ENCODE results near the gene CNTNAP2.

CNTNAP2 gene

DNA sequence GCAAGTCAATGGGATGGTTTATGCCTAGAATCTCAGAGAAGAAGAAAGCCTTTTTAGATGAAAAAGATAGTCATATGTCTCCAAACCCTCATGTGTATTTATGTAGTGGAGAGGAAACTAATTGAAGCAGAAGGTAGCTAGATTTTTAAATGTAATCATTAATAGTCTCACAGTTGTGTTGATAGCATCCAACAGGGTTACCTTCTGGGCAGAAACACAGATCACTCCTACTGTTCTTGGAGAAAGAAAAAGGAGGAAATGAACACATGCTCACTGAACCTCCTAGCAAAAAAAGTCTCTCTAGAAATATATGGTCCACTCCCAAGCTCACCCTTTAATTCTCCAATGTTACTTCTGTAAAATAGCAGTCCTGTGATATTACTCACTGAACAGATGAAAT lies 1696.7 kb downstream of the CNTNAP2 start:
- DNase-seq: no peak

DNA sequence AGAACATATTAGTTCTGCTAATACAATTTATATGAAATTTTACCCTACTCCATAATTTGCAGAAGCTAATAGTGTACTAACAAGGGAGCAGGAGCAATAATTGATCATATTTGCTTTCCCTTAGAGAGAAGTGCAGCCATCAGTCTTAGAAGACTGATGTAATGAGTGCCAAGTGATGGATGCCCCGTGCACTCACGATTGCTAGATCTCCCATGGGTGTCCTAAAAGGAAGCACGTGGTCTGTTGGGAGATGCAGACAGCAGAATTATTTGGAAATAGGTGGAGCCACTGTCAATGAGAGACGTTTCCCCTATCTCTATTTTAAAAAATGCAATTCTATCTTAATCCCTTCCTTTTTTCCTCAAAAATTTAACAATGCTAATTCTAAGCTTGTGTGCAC lies 1701.7 kb downstream of the CNTNAP2 start:
- no peak for DNase-seq

DNA sequence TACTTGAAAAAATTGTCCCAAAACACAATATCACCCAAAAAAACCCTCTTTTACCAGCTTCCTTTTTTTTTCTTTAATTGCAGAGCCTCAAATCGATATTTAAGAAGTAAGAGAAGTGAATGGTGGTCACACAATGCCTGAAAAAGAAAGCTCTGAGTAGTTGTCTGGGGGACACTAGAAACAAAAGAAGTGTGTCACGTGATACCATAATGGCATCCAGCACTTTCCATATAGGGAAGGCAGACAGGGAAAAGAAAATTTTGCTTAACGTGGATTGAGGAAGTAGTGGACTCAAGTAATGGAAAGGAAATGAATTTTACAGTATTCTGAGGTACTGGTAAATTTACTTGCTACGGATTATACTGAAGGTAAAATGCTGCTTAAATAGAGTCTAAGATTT lies 1708.1 kb downstream of the CNTNAP2 start:
- DNase-seq: peak in 1 of 2 experiments; percentile 11

DNA sequence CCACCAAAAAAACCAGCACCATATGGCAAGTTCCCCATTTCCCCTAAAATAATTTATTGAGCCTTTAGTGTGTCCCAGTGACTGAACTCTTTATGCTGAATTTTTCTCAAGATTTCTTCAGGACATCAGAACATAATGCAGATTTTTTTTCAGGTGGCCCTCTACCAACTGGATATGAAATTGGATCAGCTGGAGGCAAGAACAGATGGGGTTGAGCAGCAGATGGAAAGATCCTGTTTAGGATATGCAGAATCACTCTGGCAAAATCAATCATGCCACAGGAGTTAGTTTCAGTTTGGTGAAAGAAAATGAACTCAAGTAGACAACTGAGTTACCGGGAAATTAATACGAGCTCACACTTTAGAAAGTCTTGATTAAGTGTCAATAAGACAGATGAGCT lies 1712.4 kb downstream of the CNTNAP2 start:
- DNase-seq: no peak

DNA sequence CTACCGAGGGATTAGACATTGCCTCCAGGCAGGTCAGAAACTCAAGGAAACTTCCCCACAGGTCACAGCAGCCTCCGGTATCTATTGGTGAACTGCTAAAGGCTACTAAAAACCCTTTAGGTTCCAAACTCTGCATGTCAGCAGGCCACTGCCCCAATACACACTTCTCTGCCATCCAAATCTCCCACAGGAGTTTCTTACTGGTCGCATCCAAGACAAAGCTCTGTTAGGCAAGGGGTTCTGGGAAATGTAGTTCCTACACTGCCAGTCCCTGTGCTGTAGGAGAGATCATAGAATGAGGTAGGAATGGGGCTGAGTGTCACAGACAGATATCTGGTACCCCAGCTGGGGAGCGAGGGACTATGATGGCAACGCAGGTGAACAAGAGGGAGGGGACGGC lies 1717.0 kb downstream of the CNTNAP2 start:
- no peak for DNase-seq

DNA sequence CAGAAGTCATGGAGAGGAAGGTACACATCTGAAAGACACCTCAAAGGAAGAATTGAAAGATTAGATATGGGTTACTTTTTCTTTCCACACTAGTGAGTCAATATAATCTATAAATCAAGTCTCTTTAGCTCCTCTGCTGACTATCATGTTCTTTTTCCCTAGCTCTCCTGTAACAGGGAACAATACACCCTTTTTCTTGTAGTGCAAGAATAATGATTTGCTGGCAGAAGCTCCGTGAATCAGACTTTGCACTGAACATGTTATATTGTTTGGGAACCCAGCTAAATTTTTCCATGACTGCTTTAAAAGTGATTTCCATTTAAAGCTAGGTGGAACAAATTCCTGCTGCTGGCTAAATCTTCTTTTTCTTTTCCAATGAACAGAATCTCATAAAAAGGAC lies 1717.4 kb downstream of the CNTNAP2 start:
- no peak for DNase-seq

DNA sequence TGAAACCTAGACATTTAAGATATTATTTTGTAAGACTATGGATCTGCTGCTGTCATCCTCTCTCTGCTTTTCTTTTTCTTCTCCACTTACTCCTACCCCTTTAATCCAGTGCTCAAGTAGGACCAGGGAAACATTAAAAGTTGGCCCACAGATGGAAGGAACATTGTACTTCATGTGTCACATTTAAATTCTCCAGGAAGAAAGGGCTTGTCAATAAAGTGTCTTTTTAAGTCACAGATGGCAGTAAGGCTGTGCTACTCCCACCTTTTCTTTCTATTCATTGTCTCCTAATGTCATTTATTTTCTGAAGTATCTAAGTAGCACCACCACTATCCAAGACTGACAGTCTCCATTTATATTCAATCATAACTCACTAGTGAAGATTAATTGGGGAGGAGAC lies 1736.2 kb downstream of the CNTNAP2 start:
- no peak for DNase-seq

DNA sequence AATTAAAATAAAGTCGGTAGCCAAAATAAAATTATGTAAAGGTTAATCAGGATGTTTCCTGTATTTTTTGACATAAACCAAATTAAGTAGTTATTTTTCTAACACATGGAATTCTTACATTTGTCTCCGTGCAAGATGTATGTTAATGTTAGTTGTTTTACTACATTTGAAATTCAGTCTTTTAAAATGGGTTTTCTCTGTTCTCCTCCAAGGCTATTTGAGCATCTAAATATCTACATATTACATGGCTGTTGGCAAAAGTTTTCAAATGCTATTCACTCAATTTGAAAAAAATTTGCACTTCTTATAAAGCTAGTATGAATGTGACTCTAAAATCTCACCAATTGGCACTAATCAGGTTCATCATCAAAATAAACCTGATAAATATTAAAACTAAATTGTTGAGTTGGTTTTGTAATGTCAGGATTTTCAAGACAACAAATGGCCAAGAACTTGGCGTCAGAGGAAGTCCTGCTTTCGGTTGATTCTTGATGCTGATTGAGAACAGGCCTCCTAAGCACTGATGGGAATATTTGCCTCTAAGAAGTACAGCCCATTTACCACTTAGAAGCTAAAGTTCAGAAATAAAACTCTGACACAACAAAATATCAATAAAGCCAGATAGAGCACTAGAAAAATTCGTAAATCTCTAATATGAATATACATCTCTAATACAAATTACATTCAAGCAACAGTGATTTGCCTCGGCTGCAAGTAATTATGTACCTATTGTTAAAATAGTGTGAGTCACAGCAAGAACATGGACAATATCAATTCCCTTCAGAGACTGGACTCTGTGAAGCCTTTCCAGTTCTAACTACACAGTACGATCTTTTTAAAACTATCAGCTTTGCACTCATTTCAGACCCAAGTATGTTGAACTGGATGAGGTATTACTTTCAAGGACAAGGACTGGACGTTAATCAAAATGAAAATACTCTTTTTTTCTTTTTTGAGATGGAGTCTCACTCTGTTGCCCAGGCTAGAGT lies 1740.8 kb downstream of the CNTNAP2 start:
- no peak for DNase-seq

DNA sequence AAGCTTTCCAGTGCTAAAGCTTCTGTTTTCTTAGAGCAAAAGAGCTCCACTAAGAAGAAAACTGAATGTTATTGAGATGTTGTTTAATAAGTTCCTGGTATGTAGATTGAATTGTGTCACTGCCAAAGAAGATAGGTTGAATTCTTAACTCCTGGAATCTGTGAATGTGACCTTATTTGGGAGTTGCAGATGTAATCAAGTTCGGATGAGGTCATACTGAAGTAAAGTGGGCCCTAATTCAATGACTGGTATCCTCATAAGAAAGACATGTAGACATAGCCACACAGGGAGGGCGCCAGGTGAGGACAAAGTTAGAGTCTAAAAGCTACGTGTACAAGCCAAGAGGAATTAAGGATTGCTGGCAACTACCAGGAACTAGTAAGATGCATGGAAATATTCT lies 1741.8 kb downstream of the CNTNAP2 start:
- DNase-seq: no peak

DNA sequence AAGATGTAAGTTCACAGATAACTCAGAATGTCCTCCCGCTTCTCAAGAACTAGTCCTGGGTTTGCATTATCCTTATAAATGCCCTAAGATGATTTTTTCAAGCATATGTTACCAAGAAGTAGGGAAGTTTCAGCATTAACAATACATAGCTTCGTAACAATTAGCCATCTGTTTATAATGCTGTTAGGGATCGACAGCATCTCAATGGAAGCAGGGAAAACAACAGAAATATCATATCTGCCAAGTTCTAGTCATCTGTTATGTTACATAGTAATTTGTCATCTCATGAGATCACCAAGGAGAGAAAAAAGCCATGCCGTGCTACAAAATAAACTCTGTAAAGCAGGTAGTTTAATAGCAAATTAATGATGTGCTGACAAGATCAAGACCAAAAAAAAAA lies 1742.4 kb downstream of the CNTNAP2 start:
- no peak for DNase-seq

DNA sequence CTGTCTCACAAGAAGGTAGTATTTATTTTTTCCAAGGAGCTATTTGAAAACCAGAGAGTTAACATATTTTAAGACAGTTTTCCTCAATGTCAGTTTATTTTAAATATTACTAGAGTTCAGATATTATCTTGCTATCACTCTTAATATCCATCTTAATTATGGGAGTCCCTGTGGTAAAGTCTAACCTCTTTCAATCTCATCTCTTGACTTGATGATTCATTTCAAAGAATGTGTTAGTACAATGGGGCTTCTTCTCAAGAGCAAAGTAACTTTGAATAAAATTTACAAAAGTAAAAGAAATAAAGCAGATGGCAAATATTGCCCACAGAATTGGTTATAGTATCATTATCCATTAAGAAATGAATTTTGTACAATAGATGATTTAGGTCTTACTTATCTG lies 1742.9 kb downstream of the CNTNAP2 start:
- DNase-seq: no peak

DNA sequence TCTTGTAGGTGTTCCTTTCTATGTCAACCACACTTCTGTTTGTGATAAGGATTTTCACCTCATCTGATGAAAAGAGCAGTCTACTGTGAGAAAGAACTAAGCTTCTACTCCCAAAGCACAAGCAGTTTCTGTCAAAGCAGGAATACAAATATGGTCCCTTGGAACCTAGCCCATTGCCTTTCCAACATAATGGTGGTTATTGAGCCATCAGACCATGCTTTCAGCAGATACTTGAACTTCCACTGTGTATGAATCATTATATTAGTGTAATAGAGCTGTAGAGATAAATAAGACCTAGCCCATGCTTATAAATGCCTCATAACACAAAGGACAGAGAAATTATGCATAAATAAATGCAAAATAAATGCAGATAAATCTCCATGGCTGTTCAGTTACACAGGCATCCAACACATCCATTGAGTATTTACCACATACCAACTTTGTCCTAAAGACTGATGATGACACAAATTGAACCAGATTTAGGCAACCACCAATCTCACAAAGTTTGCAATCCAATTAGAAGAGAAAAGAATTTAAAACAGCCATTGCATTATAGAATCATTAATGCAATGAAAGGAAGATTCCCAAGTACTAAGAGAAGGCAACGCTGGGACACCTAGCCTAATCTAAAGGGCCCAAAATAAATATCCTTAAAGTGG lies 1744.6 kb downstream of the CNTNAP2 start:
- no peak for DNase-seq

DNA sequence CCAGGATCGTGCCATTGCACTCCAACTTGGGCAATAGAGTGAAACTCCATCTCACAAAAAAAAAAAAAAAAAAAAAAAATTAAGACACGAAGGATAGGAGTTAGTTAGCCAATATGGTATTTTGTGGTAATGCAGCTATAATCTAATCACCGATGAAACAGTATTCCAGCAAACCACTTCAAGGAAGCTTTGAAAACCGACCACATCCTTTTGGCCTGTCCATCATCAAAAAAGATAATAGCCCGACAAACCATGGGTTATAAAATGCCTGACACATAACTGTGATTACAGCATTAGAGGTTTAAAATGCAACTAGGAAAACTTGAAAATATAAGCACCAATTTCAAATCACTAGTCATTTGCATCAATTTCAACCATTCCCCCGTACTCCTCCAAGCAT lies 1745.3 kb downstream of the CNTNAP2 start:
- no peak for DNase-seq

DNA sequence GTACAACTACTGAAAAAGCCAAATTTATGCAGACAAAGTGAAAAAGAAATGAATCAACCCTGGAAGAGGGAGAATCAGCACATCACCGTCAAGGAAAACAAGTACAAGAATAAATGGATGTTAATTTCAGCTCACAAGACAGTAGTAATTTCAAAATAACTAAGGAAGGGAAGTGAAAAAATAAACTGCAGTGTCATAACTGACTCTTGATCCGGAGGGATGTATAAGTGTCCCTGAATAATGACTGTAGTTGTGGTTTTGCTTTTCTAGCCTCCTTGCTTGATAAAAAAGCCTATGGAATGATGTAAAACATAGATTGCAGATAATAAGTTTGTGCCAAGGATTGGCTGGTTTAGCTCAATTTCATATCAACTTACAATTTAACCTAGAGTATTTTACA lies 1752.9 kb downstream of the CNTNAP2 start:
- DNase-seq: no peak

DNA sequence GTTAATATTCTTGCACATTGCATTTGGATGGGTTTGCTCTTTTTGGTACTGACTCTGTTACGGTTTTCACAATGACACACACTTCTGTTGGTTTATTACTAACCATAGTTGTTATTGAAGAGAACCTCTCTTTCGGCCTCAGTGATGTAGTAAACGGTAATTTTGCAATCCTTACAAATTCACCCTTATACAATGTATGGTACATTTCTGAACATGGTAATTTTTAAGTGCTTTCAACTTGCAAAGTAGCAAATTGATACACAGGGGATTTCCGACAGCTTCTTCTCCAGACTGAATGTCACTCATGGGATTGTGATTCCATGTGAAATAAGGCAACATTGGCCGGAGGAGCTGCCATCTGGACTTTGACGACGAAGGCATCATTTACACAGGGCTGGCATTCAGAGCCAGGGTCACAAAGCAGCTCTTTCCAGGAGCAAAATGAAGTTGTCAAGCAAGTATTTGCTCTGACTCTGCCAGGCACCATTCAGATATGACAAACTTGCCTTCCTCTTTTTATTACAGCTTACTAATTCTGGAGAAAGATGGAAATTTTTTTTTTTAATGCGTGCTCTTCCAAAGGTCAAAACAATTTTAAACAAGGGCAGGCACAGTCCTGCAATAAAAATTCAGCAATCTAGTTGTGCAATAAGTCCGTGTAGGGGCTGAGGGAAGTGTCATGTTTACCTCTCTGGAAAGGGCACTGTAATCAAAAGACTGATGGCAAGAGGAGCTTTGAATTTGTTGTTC lies 1762.5 kb downstream of the CNTNAP2 start:
- DNase-seq: no peak

DNA sequence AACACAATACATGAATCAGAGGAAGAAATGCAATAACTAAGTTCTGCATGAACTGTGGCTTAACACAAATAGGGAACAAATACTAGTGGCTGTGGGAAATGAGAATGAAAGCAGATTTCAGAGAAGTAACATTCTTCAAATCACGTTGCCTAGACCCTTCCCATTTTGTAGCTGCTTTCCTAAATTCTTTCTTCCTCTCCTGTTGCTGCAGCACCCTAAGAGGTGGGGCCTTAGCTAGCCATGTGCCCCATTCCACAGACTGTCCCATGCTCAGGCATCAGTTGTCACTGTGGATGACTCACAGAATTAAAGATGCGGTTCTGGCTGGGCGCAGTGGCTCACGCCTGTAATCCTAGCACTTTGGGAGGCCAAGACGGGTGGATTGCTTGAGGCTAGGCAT lies 1769.3 kb downstream of the CNTNAP2 start:
- DNase-seq: no peak

DNA sequence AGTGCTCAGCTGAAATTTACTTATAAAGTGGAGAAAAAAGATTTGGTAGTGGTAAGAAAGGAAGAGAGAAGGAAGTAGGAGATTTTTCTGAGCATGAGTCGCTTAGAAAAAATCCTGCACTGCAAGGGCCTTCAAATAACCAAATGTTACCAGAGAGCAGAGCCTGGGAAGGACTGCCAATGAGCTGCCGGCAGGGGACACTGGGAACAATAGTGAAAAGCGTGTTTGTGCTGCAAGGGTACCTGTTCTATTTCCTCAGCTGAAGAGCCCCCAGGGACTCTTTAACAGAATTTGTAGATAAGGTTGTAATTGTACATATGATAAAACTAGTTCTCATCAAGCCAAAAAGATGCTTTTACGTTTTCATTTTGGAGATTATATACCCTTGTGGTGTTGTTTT lies 1777.7 kb downstream of the CNTNAP2 start:
- DNase-seq: no peak

DNA sequence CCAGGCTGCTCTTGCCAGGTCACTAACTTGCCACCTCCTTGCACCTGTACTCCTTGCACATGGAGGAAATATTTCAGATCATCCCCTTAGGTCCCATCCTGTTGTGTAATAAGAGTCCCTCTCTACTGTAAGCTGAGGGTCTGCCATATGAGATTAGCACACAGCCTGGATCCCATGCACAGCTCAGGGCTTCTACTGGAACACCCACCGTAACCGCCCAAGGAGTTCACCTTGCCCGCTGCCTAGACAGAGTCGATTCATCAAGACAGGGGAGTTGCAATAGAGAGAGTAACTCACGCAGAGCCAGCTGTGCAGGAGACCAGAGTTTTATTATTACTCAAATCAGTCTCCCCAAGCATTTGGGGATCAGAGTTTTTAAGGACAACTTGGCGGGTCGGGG lies 1779.5 kb downstream of the CNTNAP2 start:
- no peak for DNase-seq

DNA sequence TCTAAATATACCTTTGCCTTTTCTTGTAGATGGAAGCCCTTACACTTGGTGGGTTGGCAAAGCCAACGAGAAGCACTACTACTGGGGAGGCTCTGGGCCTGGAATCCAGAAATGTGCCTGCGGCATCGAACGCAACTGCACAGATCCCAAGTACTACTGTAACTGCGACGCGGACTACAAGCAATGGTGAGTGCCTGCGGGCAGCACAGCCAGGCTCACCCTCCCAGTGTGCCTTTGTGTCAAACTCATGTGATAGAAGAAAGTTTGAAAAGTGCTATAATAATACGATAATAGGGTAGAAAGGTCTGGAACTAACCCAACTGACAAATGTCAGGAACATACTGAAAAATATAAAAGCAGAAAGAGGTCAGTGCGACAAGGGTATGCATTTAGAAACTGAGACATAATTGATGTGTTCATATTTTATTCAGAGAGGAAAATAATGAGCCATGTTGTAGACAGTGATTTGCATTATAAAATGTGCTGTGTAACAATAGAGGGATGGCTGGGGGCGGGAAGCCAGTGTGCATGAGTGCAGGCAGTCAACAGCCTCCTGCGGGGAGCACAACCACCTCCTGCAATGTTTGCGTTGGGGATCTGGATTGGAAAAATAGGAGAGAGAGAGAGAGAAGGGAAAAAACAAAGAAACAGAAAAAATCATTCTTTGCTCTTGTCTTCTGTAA lies 1787.1 kb downstream of the CNTNAP2 start:
- DNase-seq: no peak

DNA sequence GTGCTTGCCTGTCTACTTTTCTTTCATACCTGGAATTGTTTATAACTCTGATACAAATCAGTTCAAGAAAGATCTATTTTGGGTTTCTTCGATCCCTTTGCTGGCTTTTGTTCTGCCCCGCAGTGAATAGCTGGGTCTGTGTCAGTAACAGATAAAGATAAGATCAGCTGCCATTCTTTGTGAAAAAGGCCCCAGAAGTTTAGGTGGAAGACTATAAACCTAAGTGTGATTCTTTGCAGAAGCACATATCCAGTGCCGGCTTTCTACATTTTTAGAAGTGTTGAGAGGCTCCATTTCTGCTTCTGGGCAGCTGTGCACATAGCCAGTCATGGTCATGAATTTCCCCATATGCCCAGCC lies 1787.6 kb downstream of the CNTNAP2 start:
- DNase-seq: no peak

DNA sequence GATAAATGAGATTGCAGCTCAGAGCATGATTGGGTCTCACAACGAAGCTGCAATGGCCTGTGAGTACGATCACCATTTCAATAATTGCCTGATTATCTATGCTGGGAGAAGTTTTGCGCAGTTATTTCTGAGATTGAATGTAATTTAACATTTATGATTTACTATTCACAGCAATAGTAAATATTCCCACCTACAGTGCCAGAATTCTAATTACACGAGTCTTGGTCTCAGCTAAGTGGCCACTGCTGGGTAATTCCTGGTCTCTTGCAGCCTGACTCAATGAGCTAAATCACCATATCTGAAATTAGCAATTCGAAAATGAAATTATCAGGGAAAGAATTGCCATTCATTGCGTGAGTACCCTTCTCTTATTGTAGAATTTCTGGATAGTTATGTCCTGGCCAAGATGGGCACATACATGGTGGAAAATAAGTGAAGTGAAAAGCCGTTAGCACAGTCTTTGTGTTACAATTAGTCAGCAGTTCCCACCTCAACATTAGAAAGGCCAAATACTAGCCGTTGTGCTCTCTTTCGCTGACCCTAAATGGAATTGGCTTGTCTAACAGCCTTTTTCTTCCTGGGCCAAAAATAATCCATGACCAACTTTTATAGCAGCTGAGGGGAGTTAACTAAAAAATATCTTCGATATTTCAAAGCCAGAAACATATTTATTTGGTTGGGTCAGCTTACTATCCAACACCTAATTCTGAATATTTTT lies 1793.0 kb downstream of the CNTNAP2 start:
- DNase-seq: no peak

DNA sequence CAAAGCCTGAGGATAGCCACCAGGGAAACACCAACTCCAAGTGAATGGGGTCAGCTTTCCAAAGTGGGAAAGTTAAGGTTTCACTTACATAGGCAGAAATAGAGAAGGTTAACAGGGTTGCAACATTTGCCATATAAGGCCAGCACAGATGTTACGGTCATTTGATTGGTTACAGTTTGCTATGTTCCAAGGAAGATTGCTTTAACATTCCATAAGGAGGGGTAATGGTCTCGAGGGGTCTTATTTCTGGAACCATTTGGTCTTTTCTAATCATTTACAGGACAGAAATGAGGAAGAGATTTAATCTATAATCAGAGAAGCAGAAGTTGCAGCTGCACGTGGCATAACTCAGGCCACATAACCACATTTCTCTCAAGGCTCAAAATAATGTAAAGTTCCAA lies 1794.6 kb downstream of the CNTNAP2 start:
- DNase-seq: peak; percentile 54 to 67

Measured in Kasumi-1 (cell line).